ENCODE data around the gene IL12RB1.

- no peak for TF ChIP-seq CTCF (IDR thresholded peaks at IDR 0.05)
- TF ChIP-seq POLR2A (IDR thresholded peaks at IDR 0.05), result no peak
Measured at GRCh38 chr19:18063463-18063862, 23.3 kb downstream of the IL12RB1 start.

Measured in uterus (tissue), 2 donors.